GM20000 (cell line): ENCODE data around the gene CDCA3.
A peak's percentile ranks its signal among the peaks of the same experiment; 100 is the strongest.

Experiments
- DNase-seq: peaks from one replicate; pipeline ENCODE4 v3.0.0; 2012; ENCODE audit warnings: low spot score
- TF ChIP-seq, protein P1 (sequence below): IDR thresholded peaks from 2 replicates; pipeline ENCODE4 v1.5.1; 2012; ENCODE audit warnings: mild to moderate bottlenecking, control low read depth; ENCODE audit errors: extremely low read depth, missing control alignments

CDCA3 gene

DNA sequence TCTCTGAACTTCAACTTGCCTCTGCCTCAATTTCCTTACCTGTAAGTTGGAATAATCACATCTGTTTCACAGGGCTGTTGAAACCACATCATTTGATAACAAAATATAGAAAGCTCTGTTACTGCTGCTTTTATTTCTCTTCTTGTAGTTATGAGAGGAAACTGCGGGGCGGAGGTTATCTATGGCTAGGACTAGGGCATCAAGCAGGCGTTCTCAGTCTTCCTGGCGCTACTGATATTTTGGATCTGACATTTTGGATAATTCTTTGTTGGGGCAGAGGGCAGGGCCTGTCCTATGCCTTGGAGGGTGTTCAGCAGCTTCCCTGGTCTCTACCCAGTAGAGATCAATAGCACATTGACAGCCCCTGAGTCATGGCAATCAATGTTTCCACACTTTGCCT lies 19.0 kb downstream of the CDCA3 start:
- TF ChIP-seq, protein P1, sequence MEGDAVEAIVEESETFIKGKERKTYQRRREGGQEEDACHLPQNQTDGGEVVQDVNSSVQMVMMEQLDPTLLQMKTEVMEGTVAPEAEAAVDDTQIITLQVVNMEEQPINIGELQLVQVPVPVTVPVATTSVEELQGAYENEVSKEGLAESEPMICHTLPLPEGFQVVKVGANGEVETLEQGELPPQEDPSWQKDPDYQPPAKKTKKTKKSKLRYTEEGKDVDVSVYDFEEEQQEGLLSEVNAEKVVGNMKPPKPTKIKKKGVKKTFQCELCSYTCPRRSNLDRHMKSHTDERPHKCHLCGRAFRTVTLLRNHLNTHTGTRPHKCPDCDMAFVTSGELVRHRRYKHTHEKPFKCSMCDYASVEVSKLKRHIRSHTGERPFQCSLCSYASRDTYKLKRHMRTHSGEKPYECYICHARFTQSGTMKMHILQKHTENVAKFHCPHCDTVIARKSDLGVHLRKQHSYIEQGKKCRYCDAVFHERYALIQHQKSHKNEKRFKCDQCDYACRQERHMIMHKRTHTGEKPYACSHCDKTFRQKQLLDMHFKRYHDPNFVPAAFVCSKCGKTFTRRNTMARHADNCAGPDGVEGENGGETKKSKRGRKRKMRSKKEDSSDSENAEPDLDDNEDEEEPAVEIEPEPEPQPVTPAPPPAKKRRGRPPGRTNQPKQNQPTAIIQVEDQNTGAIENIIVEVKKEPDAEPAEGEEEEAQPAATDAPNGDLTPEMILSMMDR, result no peak
- DNase-seq, result no peak

DNA sequence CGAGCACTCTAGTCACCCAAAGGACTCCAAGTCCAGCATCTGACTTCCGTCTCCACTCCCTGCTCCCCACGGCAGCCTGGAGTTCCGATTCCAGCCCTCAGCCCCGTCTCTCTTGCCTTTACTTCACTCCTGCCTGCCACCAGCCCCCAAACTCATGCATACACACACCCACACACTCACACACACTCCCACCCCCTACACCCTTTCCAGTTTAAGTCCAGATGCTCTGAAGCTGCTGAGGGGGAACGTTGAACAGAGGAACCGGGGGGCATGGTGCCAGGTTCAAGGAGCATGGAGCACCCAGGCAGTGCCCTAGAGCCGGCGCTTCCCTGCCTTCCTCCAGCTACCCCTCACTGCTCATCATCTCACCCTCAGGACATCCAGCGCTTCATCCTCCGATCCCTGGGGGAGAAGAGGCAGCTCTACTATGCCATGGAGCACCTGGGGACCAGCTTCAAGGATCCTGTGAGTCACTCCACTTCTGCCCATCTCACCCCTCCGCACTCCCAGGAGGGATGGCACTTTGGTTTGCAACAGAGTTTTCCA lies 19.6 kb downstream of the CDCA3 start:
- no peak for DNase-seq
- TF ChIP-seq, protein P1, result no peak

DNA sequence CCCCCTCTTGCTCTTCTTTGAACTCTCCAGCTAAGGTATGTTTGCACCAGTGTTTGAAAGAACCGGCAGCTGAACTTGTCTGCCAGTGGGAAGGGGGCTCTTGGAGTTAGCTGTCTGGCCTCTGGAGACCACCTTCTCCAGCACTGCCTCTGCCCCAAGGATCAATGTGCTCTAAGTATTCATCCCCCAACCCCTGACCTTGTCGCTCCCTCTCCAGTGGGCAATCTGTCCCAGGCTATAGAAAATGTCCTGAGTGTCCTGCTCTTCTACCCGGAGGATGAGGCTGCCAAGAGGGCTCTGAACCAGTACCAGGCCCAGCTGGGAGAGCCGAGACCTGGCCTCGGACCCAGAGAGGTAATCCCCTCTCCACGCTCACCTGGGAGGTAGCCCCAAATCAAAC lies 20.1 kb downstream of the CDCA3 start:
- no peak for DNase-seq
- TF ChIP-seq, protein P1, result no peak

DNA sequence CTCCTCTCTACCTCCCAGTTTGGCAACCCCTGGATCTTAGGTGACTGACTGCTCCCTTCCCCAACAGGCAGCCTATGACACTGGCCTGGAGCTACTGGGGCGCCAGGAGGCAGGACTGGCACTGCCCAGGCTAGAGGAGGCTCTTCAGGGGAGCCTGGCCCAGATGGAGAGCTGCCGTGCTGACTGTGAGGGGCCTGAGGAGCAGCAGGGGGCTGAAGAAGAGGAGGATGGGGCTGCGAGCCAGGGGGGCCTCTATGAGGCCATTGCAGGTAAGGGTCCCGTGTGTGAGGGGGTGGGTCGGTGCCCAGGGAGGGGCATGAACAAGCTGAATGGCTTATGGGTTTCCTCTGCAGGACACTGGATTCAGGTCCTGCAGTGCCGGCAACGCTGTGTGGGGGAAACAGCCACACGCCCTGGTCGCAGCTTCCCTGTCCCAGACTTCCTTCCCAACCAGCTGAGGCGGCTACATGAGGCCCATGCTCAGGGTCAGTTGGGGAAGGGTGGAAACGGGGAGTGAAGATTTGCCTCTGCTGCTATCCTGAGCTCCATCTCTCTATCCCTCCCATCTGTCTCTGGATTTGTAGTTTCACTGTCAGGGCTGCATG lies 20.7 kb downstream of the CDCA3 start:
- no peak for DNase-seq
- TF ChIP-seq, protein P1, result no peak

DNA sequence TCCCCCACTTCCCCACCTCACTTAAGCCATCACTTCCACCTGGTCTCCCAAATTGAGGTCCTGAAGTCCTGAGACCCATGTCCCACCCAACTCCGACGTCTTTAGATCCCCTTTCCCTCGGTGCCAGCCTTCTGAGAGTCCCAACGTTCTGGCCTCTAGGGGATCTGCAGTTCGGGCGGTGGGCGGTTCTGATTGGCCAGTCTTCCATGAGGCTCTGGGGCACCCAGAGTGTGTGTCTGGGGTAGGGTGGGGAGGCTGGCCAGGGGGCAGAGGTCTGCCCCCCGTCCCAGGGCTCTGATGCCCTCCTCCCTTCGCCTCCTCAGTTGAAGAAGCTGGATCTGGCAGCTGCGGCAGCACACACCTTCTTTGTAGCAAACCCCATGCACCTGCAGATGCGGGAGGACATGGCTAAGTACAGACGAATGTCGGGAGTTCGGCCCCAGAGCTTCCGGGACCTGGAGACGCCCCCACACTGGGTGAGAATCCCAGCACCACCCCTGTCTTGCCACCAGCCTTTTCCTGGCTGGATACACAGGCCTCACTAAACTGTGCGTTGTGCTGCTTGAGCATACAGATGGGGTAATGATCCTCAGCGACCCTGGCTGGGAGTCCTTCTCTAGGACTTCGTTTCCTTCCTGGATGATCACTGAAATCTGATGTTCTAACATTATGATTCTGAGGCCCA lies 21.4 kb downstream of the CDCA3 start:
- TF ChIP-seq, protein P1, result no peak
- no peak for DNase-seq

DNA sequence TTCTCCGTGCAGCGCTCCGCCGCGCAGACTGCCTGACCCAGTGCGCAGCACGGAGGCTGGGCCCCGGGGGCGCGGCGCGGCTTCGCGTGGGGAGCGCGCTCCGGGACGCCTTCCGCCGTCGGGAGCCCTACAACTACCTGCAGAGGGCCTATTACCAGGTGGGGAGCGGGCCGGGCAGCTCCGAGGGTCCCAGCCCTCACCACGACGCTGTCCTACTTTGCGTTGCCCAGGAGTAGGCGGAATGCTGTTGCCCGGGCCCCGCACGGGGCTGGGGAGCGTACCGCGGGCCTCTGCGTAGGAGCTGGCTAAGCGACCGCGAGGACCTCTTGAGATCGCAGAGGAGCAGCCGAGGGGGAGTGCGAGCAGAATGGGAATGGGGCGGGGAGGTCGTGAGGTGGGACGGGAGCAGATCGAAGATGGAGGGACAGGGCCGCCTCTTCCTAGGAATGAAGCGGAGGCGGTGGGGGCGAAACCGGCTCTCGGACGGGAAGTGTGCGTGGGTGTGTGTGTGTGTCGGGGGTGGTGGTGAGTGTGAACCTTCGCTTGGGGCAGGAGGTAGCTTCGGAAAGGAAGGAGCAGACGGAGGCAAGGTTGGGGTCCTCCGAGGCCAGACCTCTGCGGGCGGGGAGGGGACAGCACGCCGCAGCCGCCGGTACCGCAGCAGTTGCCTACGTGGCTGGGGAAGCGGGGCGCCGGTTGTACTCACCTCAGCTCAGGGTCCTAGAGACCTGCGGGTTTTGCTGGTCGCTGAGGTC lies 22.1 kb downstream of the CDCA3 start:
- TF ChIP-seq, protein P1, result no peak
- peak; percentile 68 for DNase-seq

DNA sequence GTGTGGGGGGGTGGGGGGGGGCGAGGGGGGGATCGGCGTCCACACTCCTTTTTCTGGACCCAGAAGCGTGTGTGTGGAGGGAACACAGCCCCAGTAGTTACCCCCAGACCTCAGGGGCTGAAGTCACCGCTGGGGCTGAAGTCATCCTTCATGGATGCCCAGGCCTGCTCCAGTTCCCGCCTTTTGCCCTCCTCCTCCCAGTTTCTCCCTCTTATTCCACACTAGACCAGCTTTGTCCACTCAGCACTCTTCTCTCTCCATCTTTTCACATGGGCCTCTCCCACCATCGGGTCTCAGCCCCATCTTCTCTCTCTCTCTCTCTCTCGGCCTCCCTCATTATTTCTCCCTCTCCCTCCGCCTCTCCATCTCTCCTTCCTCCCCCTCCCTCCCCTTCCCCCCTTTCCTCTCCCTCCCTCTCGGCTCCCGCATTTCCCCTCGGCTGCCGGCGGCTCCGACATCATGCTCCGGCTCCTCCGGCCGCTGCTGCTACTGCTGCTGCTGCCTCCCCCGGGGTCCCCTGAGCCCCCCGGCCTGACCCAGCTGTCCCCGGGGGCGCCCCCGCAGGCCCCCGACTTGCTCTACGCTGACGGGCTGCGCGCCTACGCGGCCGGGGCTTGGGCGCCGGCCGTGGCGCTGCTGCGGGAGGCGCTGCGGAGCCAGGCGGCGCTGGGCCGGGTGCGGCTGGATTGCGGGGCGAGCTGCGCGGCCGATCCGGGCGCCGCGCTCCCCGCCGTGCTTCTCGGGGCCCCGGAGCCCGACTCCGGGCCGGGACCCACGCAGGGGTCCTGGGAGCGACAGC lies 22.9 kb downstream of the CDCA3 start, which contains the start of gene P3H3:
Gene P3H3 (plus strand): TSS at position 426 of the 799 bp plus-strand sequence. CDS start 34 bp downstream, at position 460.
- peak; percentile 59 for DNase-seq
- TF ChIP-seq, protein P1, result no peak
